Type B pancreatic cell (in vitro differentiated cells): Measurements from ENCODE around the gene APBA1. TPM values are rescaled to one million over a fixed set of nuclear protein-coding genes. Genes with fewer than 3 reads are reported as not detected.

Experiments used
- DNase-seq: peaks from one replicate; pipeline ENCODE4 v3.0.0; 2021; ENCODE audit warnings: mixed read lengths; ENCODE audit not compliant: unreplicated experiment; ENCODE audit errors: extremely low spot score
- H3K27ac Mint-ChIP-seq: 2 replicates; pipeline ENCODE4 v1.8.0; 2021; ENCODE audit warnings: mild to moderate bottlenecking, mixed read lengths
- H3K27me3 Mint-ChIP-seq: 2 replicates; pipeline ENCODE4 v1.8.0; 2021; ENCODE audit warnings: mixed read lengths
- H3K36me3 Mint-ChIP-seq: 2 replicates; pipeline ENCODE4 v1.8.0; 2021; ENCODE audit warnings: mixed read lengths
- H3K4me1 Mint-ChIP-seq: one replicate; pipeline ENCODE4 v1.8.0; 2021; ENCODE audit warnings: mixed read lengths; ENCODE audit not compliant: unreplicated experiment
- H3K4me3 Mint-ChIP-seq: 2 replicates; pipeline ENCODE4 v1.8.0; 2021; ENCODE audit warnings: mild to moderate bottlenecking, mixed read lengths
- H3K9me3 Mint-ChIP-seq: 2 replicates; pipeline ENCODE4 v1.8.0; 2021; ENCODE audit warnings: mixed read lengths
- total RNA-seq: library from RNA; stranded (reverse); gene quantifications from 2 replicates; pipeline ENCODE4 v1.2.1, GENCODE V29; 2021; ENCODE audit warnings: low replicate concordance
- TF ChIP-seq, protein P1 (sequence below): fragments of 200-600 bp; sonication (generic); conservative IDR thresholded peaks from 2 replicates; pipeline ENCODE4 v1.5.0; 2021; ENCODE audit warnings: antibody characterized with exemption, mild to moderate bottlenecking

The APBA1 gene
- total RNA-seq, 1 donor from 2014 or later, result 6.3 TPM

DNA sequence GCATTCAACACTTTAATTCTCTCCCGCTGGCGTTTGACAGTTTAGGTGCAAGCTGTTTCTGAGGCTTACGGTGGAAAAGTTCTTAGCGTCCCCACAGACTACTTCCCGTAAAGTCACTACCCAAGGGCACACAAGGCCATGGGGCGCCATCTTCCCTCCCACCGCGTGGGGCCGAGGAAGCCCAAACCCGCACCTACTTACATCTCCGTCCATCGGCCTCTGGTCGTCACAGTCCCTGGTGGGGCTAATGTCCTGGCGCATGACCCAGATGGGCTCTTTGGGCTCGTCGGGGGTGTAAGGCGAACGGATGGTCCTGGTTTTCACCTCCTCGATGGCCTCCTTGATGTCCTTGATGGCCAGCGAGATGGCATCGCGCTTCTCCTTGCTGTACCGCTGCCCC lies 156.4 kb downstream of the APBA1 start:
- TF ChIP-seq, protein P1, sequence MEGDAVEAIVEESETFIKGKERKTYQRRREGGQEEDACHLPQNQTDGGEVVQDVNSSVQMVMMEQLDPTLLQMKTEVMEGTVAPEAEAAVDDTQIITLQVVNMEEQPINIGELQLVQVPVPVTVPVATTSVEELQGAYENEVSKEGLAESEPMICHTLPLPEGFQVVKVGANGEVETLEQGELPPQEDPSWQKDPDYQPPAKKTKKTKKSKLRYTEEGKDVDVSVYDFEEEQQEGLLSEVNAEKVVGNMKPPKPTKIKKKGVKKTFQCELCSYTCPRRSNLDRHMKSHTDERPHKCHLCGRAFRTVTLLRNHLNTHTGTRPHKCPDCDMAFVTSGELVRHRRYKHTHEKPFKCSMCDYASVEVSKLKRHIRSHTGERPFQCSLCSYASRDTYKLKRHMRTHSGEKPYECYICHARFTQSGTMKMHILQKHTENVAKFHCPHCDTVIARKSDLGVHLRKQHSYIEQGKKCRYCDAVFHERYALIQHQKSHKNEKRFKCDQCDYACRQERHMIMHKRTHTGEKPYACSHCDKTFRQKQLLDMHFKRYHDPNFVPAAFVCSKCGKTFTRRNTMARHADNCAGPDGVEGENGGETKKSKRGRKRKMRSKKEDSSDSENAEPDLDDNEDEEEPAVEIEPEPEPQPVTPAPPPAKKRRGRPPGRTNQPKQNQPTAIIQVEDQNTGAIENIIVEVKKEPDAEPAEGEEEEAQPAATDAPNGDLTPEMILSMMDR, result no peak
- Mint-ChIP-seq H3K4me1 (peaks cover 7% of the 10 kb centered on the region), H3K36me3 (peaks cover 9% of the 10 kb centered on the region), H3K27me3 (peaks cover 7% of the 10 kb centered on the region), H3K4me3 (no peak overlapping the region), H3K27ac (no peak overlapping the region), H3K9me3 (peaks cover 4% of the 10 kb centered on the region)
- DNase-seq, result no peak

DNA sequence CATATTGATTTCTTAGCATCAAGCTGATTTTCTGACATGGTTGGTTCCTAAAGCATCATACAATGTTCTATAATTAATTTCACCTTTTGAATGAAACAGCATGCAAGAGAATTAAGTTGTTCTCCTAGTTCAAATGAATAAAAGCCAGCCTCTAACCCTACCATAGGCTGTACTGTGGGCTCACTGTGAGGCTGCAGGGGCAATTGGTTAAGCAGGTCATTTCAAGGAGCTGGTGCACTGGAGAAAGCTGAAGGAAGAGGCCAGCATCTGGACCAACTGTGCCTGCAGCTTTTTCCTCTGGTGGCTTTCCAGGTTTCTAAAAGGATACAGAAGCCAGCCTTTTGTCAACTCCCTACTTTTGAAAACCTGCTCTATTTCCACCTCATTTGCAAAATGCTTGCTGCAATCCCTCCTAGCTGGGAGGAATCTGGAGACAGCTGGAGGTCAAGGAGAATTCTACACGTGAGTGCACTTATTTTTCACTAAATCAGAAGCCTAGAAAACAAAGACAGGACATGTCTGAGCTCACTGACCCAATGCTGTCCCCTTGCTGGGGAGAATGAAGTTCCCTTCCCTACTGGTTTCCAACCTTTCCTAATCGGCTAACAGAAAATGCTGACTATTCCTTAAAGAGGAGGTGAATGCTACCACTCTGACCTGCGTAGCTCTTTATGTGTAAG lies 158.9 kb downstream of the APBA1 start:
- H3K27me3 Mint-ChIP-seq, result peaks cover 4% of the 10 kb centered on the region

DNA sequence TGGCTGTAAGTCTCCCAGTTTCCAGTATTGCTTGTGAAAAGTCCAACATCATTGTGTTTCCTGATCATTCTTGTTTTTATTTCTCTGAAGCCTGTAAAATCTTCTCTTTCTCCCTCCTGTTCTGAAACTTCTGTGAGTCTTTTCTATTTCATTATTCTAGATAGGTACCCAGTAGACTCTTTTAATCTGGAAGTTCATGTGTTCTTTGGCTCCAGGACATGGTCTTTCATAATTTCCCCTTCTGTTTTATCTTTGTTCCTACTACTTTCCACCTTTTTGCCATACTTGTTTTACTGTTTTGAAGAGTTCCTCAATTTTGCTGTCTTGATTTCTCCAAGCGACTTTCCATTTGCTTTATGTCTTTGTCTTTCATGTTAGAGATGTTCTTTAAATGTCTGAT lies 168.1 kb downstream of the APBA1 start:
- no peak overlapping the region for H3K4me3 Mint-ChIP-seq

More for the DNA sequence above, 158.9 kb downstream of the APBA1 start:
- DNase-seq, result no peak
- peaks cover 9% of the 10 kb centered on the region for H3K36me3 Mint-ChIP-seq
- no peak overlapping the region for H3K27ac Mint-ChIP-seq
- peaks cover 7% of the 10 kb centered on the region for H3K4me1 Mint-ChIP-seq
- no peak overlapping the region for H3K4me3 Mint-ChIP-seq
- TF ChIP-seq, protein P1, result no peak
- H3K9me3 Mint-ChIP-seq, result peaks cover 4% of the 10 kb centered on the region

DNA sequence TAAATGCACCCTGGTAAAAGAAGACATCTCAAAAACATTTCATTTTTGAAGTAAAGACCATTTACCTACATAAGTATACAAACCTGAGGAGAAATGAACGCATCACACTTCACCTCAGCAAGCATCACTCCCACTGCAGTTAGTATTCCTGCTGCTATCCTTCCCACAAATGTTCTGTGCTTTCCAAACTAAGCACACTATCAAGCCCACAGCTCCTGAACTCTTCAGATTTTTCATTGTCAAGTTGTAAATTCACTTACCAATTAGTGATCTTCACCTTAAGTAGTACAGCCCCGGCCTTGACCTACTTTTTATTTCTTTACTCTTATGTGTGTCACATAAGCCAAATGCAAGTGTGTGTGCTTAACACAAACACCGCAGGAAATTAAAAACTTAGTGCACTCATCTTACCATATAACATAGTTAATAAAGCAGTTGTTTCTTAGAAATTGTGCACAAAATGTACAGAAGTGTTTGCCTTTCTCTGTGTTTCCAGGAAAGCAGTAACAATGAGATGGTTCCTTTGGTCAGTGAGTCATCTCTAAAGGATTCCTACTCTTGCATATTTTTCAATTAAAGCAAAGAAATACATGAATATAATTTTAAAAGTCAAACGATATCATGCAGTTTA lies 169.4 kb downstream of the APBA1 start:
- Mint-ChIP-seq H3K27me3 (peaks cover 9% of the 10 kb centered on the region), H3K36me3 (no peaks in the 10 kb centered on the region), H3K9me3 (no peaks in the 10 kb centered on the region), H3K4me1 (peaks cover 27% of the 10 kb centered on the region), H3K4me3 (no peak overlapping the region), H3K27ac (no peak overlapping the region)
- no peak for DNase-seq
- TF ChIP-seq, protein P1, result no peak

More for the DNA sequence above, 168.1 kb downstream of the APBA1 start:
- DNase-seq, result no peak
- H3K9me3 Mint-ChIP-seq, result no peaks in the 10 kb centered on the region
- no peaks in the 10 kb centered on the region for H3K36me3 Mint-ChIP-seq
- TF ChIP-seq, protein P1, result no peak
- H3K4me1 Mint-ChIP-seq, result peaks cover 26% of the 10 kb centered on the region
- H3K27me3 Mint-ChIP-seq, result peaks cover 9% of the 10 kb centered on the region
- no peak overlapping the region for H3K27ac Mint-ChIP-seq

DNA sequence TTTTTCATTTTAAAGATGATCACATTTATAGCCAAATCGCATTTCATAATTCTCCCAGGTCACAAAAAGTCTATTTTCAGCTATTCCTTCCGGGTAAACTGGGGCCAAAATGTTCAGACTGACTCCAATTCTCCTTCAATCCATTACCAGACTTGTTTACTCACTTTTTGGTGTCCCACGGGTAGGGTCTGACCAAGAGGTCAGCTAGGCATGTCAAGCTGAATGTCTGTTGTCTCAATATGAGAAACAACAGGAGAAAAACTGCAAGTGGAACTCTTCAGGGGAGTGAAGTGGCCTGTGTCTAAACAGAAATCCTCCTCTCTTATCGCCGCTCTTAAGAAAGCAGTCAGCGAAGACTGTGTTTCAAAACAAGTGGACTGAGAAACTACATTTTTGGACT lies 171.3 kb downstream of the APBA1 start:
- DNase-seq, result no peak
- TF ChIP-seq, protein P1, result no peak
- H3K27me3 Mint-ChIP-seq, result peaks cover 9% of the 10 kb centered on the region
- no peaks in the 10 kb centered on the region for H3K36me3 Mint-ChIP-seq
- H3K4me1 Mint-ChIP-seq, result peaks cover 27% of the 10 kb centered on the region
- H3K4me3 Mint-ChIP-seq, result no peak overlapping the region
- H3K27ac Mint-ChIP-seq, result no peak overlapping the region
- H3K9me3 Mint-ChIP-seq, result peaks cover 6% of the 10 kb centered on the region
